H9 (cell line): ENCODE data around the gene GIGYF1. TPM values are rescaled to one million over a fixed set of nuclear protein-coding genes. Genes with fewer than 3 reads are reported as not detected.

Experiments
- DNase-seq: peaks from one replicate; pipeline ENCODE4 v3.0.0-alpha.2; 2017
- H2AFZ ChIP-seq: one replicate; pipeline ENCODE4 v1.6.1; 2013; ENCODE audit warnings: mild to moderate bottlenecking, low read length, control low read depth, moderate library complexity
- H2AK5ac ChIP-seq: 2 replicates; pipeline ENCODE4 v1.6.1; 2013; ENCODE audit warnings: low read length, control low read depth, mixed read lengths; ENCODE audit not compliant: insufficient read length
- H2BK120ac ChIP-seq: one replicate; pipeline ENCODE4 v1.6.1; 2013; ENCODE audit warnings: low read depth, mild to moderate bottlenecking, low read length, control low read depth, inconsistent platforms; ENCODE audit not compliant: poor library complexity, severe bottlenecking
- H2BK12ac ChIP-seq: 2 replicates; pipeline ENCODE4 v1.6.1; 2013; ENCODE audit warnings: low read length, control low read depth, mixed read lengths, low read depth; ENCODE audit not compliant: insufficient read length
- H2BK15ac ChIP-seq: 2 replicates; pipeline ENCODE4 v1.6.1; 2013; ENCODE audit warnings: low read depth, low read length, control low read depth
- H2BK20ac ChIP-seq: one replicate; pipeline ENCODE4 v1.6.1; 2013; ENCODE audit warnings: low read depth, mild to moderate bottlenecking, low read length, control low read depth, inconsistent platforms; ENCODE audit not compliant: poor library complexity, severe bottlenecking
- H2BK5ac ChIP-seq: 2 replicates; pipeline ENCODE4 v1.6.1; 2013; ENCODE audit warnings: low read length, control low read depth, mixed read lengths; ENCODE audit not compliant: insufficient read length
- H3K14ac ChIP-seq: 2 replicates; pipeline ENCODE4 v1.6.1; 2013; ENCODE audit warnings: low read length, control low read depth; ENCODE audit not compliant: insufficient read depth
- H3K18ac ChIP-seq: 2 replicates; pipeline ENCODE4 v1.6.1; 2013; ENCODE audit warnings: low read depth, mild to moderate bottlenecking, mixed read lengths, low read length, control low read depth; ENCODE audit not compliant: insufficient read length
- H3K23ac ChIP-seq: 2 replicates; pipeline ENCODE4 v1.6.1; 2013; ENCODE audit warnings: low read length, control low read depth, mixed read lengths, low read depth; ENCODE audit not compliant: insufficient read length
- H3K23me2 ChIP-seq: 2 replicates; pipeline ENCODE4 v1.6.1; 2013; ENCODE audit warnings: low read depth, mild to moderate bottlenecking, mixed read lengths, low read length, control low read depth; ENCODE audit not compliant: insufficient read length, poor library complexity, severe bottlenecking
- H3K27ac ChIP-seq: 2 replicates; pipeline ENCODE4 v1.5.1; 2013; ENCODE audit warnings: low read length, control low read depth, mixed read lengths, low read depth; ENCODE audit not compliant: insufficient read length
- H3K27me3 ChIP-seq: 2 replicates; pipeline ENCODE4 v1.6.1; 2013; ENCODE audit warnings: low read length, control low read depth, inconsistent platforms; ENCODE audit not compliant: insufficient read depth
- H3K4ac ChIP-seq: 2 replicates; pipeline ENCODE4 v1.6.1; 2013; ENCODE audit warnings: low read depth, mild to moderate bottlenecking, control low read depth, inconsistent platforms, low read length, moderate library complexity
- H3K4me1 ChIP-seq: 2 replicates; pipeline ENCODE4 v1.6.1; 2013; ENCODE audit warnings: low read length, control low read depth, inconsistent platforms; ENCODE audit not compliant: insufficient read depth
- H3K4me2 ChIP-seq: 2 replicates; pipeline ENCODE4 v1.6.1; 2013; ENCODE audit warnings: low read length, control low read depth, mixed read lengths; ENCODE audit not compliant: insufficient read length, insufficient read depth
- H3K56ac ChIP-seq: 2 replicates; pipeline ENCODE4 v1.6.1; 2013; ENCODE audit warnings: low read depth, mild to moderate bottlenecking, mixed read lengths, low read length, control low read depth; ENCODE audit not compliant: insufficient read length
- H3K79me1 ChIP-seq: 2 replicates; pipeline ENCODE4 v1.6.1; 2013; ENCODE audit warnings: low read depth, mild to moderate bottlenecking, moderate library complexity, low read length, control low read depth, inconsistent platforms; ENCODE audit not compliant: insufficient read depth, poor library complexity, severe bottlenecking
- H3K79me2 ChIP-seq: 2 replicates; pipeline ENCODE4 v1.6.1; 2013; ENCODE audit warnings: low read length, control low read depth, inconsistent platforms; ENCODE audit not compliant: insufficient read depth
- H3K9ac ChIP-seq: 2 replicates; pipeline ENCODE4 v1.6.1; 2013; ENCODE audit warnings: low read length, control low read depth, mixed read lengths; ENCODE audit not compliant: insufficient read length; ENCODE audit errors: extremely low read depth
- H3K9me3 ChIP-seq: one replicate; pipeline ENCODE4 v1.6.1; 2013; ENCODE audit warnings: low read depth, low read length, inconsistent platforms; ENCODE audit not compliant: control insufficient read depth
- H3T11ph ChIP-seq: one replicate; pipeline ENCODE4 v1.6.1; 2013; ENCODE audit warnings: mild to moderate bottlenecking, low read length, control low read depth, inconsistent platforms
- H4K20me1 ChIP-seq: one replicate; pipeline ENCODE4 v1.6.1; 2013; ENCODE audit not compliant: control insufficient read depth, insufficient read length, insufficient read depth
- H4K5ac ChIP-seq: 2 replicates; pipeline ENCODE4 v1.6.1; 2013; ENCODE audit warnings: low read depth, mild to moderate bottlenecking, mixed read lengths, low read length, control low read depth; ENCODE audit not compliant: insufficient read length
- H4K8ac ChIP-seq: replicated peaks from 2 replicates; pipeline ENCODE4 v1.6.1; 2013; ENCODE audit warnings: low read length, control low read depth, mixed read lengths, low read depth; ENCODE audit not compliant: insufficient read length
- H4K91ac ChIP-seq: 2 replicates; pipeline ENCODE4 v1.6.1; 2013; ENCODE audit warnings: low read depth, mild to moderate bottlenecking, moderate library complexity, mixed read lengths, low read length, control low read depth; ENCODE audit not compliant: insufficient read length
- H3K27ac Mint-ChIP-seq, 3 experiments: 2 replicates in 2 of 3; 3 replicates in 1 of 3; pipeline ENCODE4 v1.8.0; 2020 to 2021; ENCODE audit warnings: mixed read lengths in 3 of 3, mild to moderate bottlenecking in 1 of 3, moderate library complexity in 1 of 3
- H3K27me3 Mint-ChIP-seq: 2 replicates; pipeline ENCODE4 v1.8.0; 2021; ENCODE audit warnings: low read depth, mild to moderate bottlenecking, moderate library complexity, mixed read lengths
- H3K36me3 Mint-ChIP-seq, 3 experiments: 2 replicates in 2 of 3; 3 replicates in 1 of 3; pipeline ENCODE4 v1.8.0; 2020 to 2021; ENCODE audit warnings: low read depth in 3 of 3, mixed read lengths in 3 of 3; ENCODE audit not compliant: insufficient read depth in 1 of 3
- H3K4me1 Mint-ChIP-seq, 2 experiments: 2 replicates each; pipeline ENCODE4 v1.8.0; 2020; ENCODE audit warnings: mixed read lengths in 2 of 2
- H3K4me3 Mint-ChIP-seq, 2 experiments: 2 replicates in 1 of 2; 3 replicates in 1 of 2; pipeline ENCODE4 v1.8.0; 2020 to 2021; ENCODE audit warnings: mild to moderate bottlenecking in 2 of 2, mixed read lengths in 2 of 2, moderate library complexity in 1 of 2
- H3K9me3 Mint-ChIP-seq, 2 experiments: 2 replicates in 1 of 2; 3 replicates in 1 of 2; pipeline ENCODE4 v1.8.0; 2020; ENCODE audit warnings: mild to moderate bottlenecking in 2 of 2, mixed read lengths in 2 of 2, moderate library complexity in 1 of 2
- CTCF ChIP-seq: fragments of 200-600 bp; sonication (generic); conservative IDR thresholded peaks from 3 replicates; pipeline ENCODE4 v1.8.0; 2021; ENCODE audit warnings: antibody characterized with exemption, mild to moderate bottlenecking
- WGBS: extraction: QIAGEN DNeasy Blood & Tissue Kit; methylation state at CpG from one replicate; pipeline ENCODE4 v1.1.7; 2013; ENCODE audit warnings: missing lambda C conversion rate, low lambda C conversion rate, mixed read lengths; ENCODE audit not compliant: insufficient read length; ENCODE audit errors: extremely low coverage; 5-methylcytosine and 5-hydroxymethylcytosine counted together
- total RNA-seq: library from RNA; stranded (reverse); gene quantifications from 2 replicates; pipeline ENCODE4 v1.2.1, GENCODE V29; 2021

Gene GIGYF1
- total RNA-seq, 1 experiment from 2014 or later = 104 TPM

DNA sequence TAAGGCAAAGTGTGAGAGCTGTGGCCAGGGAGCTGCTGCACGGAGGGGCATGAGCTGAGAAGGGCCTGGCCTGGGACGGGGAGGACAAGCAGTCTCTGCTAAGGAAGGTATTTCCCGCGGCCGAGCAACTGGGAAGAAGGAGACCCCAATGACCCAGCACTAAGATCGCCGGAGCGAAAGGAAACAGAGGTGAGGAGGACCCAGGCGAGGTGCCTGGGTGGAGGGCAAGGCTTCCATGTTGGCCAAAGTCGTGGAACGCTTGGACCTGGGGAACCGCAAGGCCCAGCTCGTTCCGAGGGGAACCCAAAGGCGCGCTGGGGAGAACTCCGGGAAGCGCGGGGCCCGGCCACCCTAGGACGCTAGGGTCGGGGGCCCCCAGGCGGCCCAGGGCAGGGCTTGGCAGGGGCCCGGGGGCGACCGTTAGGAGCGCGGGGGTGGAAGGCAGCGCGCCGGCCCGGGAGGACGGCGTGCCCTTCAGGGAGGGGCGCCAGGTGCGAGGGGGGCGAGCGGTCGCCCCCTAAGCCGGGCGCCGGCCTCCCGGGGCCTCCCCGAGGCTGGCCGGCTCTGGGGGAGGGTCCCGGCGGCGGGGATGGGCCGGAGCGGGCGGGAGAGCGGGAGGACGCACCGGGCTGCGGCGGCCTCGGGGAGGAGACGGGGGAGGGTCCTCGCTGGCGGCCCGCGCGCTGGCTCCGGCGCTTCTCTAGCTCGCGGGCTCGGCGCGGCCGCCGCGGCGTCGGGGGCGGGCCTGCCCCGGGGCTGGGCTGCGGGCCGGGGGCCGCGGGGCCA is 545 bp downstream of the GIGYF1 start:
- Histone ChIP-seq H3K9ac (peak overlapping the region; percentile 82), H3K18ac (no peak overlapping the region), H2BK15ac (no peak overlapping the region), H3K4me2 (peak overlapping the region; percentile 80), H3K9me3 (no peaks in the 10 kb centered on the region), H3K56ac (no peak overlapping the region), H4K5ac (no peak overlapping the region), H3K4ac (no peak overlapping the region), H2BK5ac (no peak overlapping the region), H3K23me2 (peaks cover 12% of the 10 kb centered on the region), H4K20me1 (no peaks in the 10 kb centered on the region), H2BK20ac (no peak overlapping the region), H3K23ac (no peak overlapping the region), H2BK120ac (no peak overlapping the region), H2BK12ac (no peak overlapping the region), H3K4me1 (0 out of 2 replicates have a peak, but pooled peaks cover 5% of the 10 kb centered on the region), H3T11ph (no peak overlapping the region), H4K8ac (no peak overlapping the region), H3K79me2 (peaks cover 30% of the 10 kb centered on the region; the same call in 1 of the 2 replicates), H2AK5ac (no peak overlapping the region), H3K27ac (no peak overlapping the region), H4K91ac (no peak overlapping the region), H2AFZ (no peak overlapping the region), H3K14ac (peak overlapping the region; percentile 59), H3K79me1 (peaks cover 5% of the 10 kb centered on the region), H3K27me3 (no peaks in the 10 kb centered on the region)
- peak overlapping the region; percentile 92 to 98 (median 96) for H3K27ac Mint-ChIP-seq
- no CpG with 5 or more reads among the region's 81 CpGs for WGBS
- peak; percentile 30 for DNase-seq
- no peaks in the 10 kb centered on the region for H3K9me3 Mint-ChIP-seq
- H3K27me3 Mint-ChIP-seq = peaks cover 2% of the 10 kb centered on the region; the same call in 1 of the 2 replicates
- H3K4me3 Mint-ChIP-seq = peak overlapping the region; percentile 97
- H3K36me3 Mint-ChIP-seq = peaks cover 15 to 24% (median 22%) of the 10 kb centered on the region in 3 experiments
- no peak for TF ChIP-seq CTCF
- peaks cover 32 to 43% of the 10 kb centered on the region in 2 experiments for H3K4me1 Mint-ChIP-seq
